Measurements from ENCODE around the gene TXNDC17.

GRCh38 chr17:6610011-6610410, 30.8 kb upstream of the TXNDC17 start:
- TF ChIP-seq, protein P1, sequence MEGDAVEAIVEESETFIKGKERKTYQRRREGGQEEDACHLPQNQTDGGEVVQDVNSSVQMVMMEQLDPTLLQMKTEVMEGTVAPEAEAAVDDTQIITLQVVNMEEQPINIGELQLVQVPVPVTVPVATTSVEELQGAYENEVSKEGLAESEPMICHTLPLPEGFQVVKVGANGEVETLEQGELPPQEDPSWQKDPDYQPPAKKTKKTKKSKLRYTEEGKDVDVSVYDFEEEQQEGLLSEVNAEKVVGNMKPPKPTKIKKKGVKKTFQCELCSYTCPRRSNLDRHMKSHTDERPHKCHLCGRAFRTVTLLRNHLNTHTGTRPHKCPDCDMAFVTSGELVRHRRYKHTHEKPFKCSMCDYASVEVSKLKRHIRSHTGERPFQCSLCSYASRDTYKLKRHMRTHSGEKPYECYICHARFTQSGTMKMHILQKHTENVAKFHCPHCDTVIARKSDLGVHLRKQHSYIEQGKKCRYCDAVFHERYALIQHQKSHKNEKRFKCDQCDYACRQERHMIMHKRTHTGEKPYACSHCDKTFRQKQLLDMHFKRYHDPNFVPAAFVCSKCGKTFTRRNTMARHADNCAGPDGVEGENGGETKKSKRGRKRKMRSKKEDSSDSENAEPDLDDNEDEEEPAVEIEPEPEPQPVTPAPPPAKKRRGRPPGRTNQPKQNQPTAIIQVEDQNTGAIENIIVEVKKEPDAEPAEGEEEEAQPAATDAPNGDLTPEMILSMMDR (conservative IDR thresholded peaks at IDR 0.05): no peak
- no peak for TF ChIP-seq EZH2 (IDR thresholded peaks at IDR 0.05; ENCODE audit: low read depth)

Measured in PC-9 (cell line).